Neural cell (in vitro differentiated cells): ENCODE measurements around the gene RAVER2. TPM values are rescaled to one million over a fixed set of nuclear protein-coding genes. Genes with fewer than 3 reads are reported as not detected.

ENCODE experiments used
- H2AFZ ChIP-seq: fragments of 200-600, 300-800 bp; sonication (generic), shearing (Covaris generic); 2 replicates; pipeline ENCODE4 v1.6.0; 2014; ENCODE audit warnings: low read depth, mild to moderate bottlenecking, antibody characterized with exemption, low read length, moderate library complexity
- H3F3A ChIP-seq: fragments of 200-600 bp; shearing (Covaris generic); 2 replicates; pipeline ENCODE4 v1.6.1; 2016; ENCODE audit warnings: mild to moderate bottlenecking, moderate library complexity, mixed read lengths, antibody characterized with exemption, low read length; ENCODE audit not compliant: insufficient read depth, poor library complexity, severe bottlenecking
- H3K27ac ChIP-seq: fragments of 200-600, 300-800 bp; sonication (generic), shearing (Covaris generic); 2 replicates; pipeline ENCODE4 v1.5.1; 2014; ENCODE audit warnings: mild to moderate bottlenecking, low read length, moderate library complexity
- H3K27me3 ChIP-seq: fragments of 300-800, 200-600 bp; sonication (generic), shearing (Covaris generic); 2 replicates; pipeline ENCODE4 v1.6.0; 2014; ENCODE audit warnings: mild to moderate bottlenecking, low read depth, low read length, moderate library complexity; ENCODE audit not compliant: insufficient read depth
- H3K36me3 ChIP-seq: fragments of 300-800, 200-600 bp; sonication (generic), shearing (Covaris generic); 2 replicates; pipeline ENCODE4 v1.5.1; 2014; ENCODE audit warnings: mild to moderate bottlenecking, antibody characterized with exemption, low read length, moderate library complexity; ENCODE audit not compliant: insufficient read depth
- H3K4me2 ChIP-seq: fragments of 300-800, 200-600 bp; sonication (generic), shearing (Covaris generic); 2 replicates; pipeline ENCODE4 v1.6.0; 2014; ENCODE audit warnings: mild to moderate bottlenecking, low read length
- H3K4me3 ChIP-seq: fragments of 300-800, 200-600 bp; sonication (generic), shearing (Covaris generic); 2 replicates; pipeline ENCODE4 v1.5.1; 2014; ENCODE audit warnings: mild to moderate bottlenecking, low read length, moderate library complexity
- H3K79me2 ChIP-seq: fragments of 200-600 bp; shearing (Covaris generic); replicated peaks from 2 replicates; pipeline ENCODE4 v1.6.0; 2014; ENCODE audit warnings: mild to moderate bottlenecking, low read length, moderate library complexity; ENCODE audit not compliant: insufficient read depth
- H3K9ac ChIP-seq: fragments of 300-800, 200-600 bp; sonication (generic), shearing (Covaris generic); 2 replicates; pipeline ENCODE4 v1.6.1; 2016; ENCODE audit warnings: mild to moderate bottlenecking, low read length, mixed read lengths
- H3K9me2 ChIP-seq: fragments of 200-600 bp; shearing (Covaris generic); 2 replicates; pipeline ENCODE4 v1.6.1; 2016; ENCODE audit warnings: mild to moderate bottlenecking, low read length, mixed read lengths; ENCODE audit not compliant: insufficient read depth
- H3K9me3 ChIP-seq: fragments of 200-600, 300-800 bp; sonication (generic), shearing (Covaris generic); 2 replicates; pipeline ENCODE4 v1.6.1; 2016; ENCODE audit warnings: mild to moderate bottlenecking, mixed run types, low read length, moderate library complexity, mixed read lengths
- H4K20me1 ChIP-seq: fragments of 200-600 bp; shearing (Covaris generic); 2 replicates; pipeline ENCODE4 v1.6.1; 2016; ENCODE audit warnings: mild to moderate bottlenecking, mixed run types; ENCODE audit not compliant: insufficient read depth
- EP300 ChIP-seq: fragments of 450-650 bp; conservative IDR thresholded peaks from 2 replicates; pipeline ENCODE4 v1.6.1; 2014; ENCODE audit warnings: antibody characterized with exemption, mild to moderate bottlenecking, moderate library complexity; ENCODE audit not compliant: poor library complexity, severe bottlenecking
- EZH2 ChIP-seq: fragments of 200-600, 300-800 bp; shearing (Covaris generic), sonication (generic); IDR thresholded peaks from 2 replicates; pipeline ENCODE4 v1.6.1; 2014; ENCODE audit warnings: antibody characterized with exemption, low read length, borderline replicate concordance, mild to moderate bottlenecking; ENCODE audit not compliant: insufficient read depth, poor library complexity, severe bottlenecking
- MXI1 ChIP-seq: fragments of 450-650 bp; conservative IDR thresholded peaks from 2 replicates; pipeline ENCODE4 v1.6.1; 2014; ENCODE audit warnings: antibody characterized with exemption, mild to moderate bottlenecking; ENCODE audit not compliant: poor library complexity, severe bottlenecking
- POLR2AphosphoS5 ChIP-seq: IDR thresholded peaks from 2 replicates; pipeline ENCODE4 v1.6.1; 2012
- RAD21 ChIP-seq: fragments of 450-650 bp; conservative IDR thresholded peaks from 2 replicates; pipeline ENCODE4 v1.6.1; 2014; ENCODE audit warnings: antibody characterized with exemption, mild to moderate bottlenecking, moderate library complexity
- SMC3 ChIP-seq: fragments of 450-650 bp; conservative IDR thresholded peaks from 2 replicates; pipeline ENCODE4 v1.6.1; 2014; ENCODE audit warnings: antibody characterized with exemption, mild to moderate bottlenecking, moderate library complexity; ENCODE audit not compliant: poor library complexity
- TAF1 ChIP-seq: IDR thresholded peaks from 2 replicates; pipeline ENCODE4 v1.6.1; 2012; ENCODE audit warnings: low read depth
- polyA plus RNA-seq: library from polyadenylated mRNA; depleted of rRNA; stranded (reverse); fragments of >200 nt; gene quantifications from 2 replicates; pipeline ENCODE4 v1.2.3, GENCODE V29; 2014
- TF ChIP-seq, protein P1 (sequence below): fragments of 450-650 bp; IDR thresholded peaks from 2 replicates; pipeline ENCODE4 v1.5.1; 2014; ENCODE audit warnings: antibody characterized with exemption, mild to moderate bottlenecking, moderate library complexity; ENCODE audit not compliant: poor library complexity, severe bottlenecking
- TF ChIP-seq, protein P2 (sequence below): IDR thresholded peaks from 2 replicates; pipeline ENCODE4 v1.6.1; 2012; ENCODE audit warnings: borderline replicate concordance

Gene RAVER2
- polyA plus RNA-seq, 1 donor from 2014 or later = 8.1 TPM

DNA sequence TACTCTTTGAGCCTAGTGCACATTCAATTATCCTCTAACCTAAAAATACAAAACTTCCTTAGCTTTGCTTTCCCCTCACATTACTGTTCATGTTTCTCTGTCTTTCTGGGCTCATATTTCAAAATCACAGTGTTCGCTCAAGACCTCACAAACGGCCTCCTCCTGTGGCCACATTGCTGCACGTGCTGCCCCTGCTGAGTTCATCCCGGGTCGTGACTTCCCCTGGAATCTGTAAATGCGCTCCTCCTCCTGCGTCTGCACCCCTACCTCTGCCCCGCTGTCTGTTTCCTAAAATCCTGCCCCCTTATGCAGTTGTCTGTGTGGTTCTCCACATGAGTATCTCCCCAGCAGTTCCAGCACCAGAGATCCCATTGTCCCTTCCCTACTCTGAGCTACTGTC lies 45.5 kb upstream of the RAVER2 start:
- Histone ChIP-seq H3K4me3 (no peak overlapping the region), H3K9me2 (no peaks in the 10 kb centered on the region), H3K9me3 (no peaks in the 10 kb centered on the region), H3K4me2 (no peak overlapping the region), H4K20me1 (no peaks in the 10 kb centered on the region), H2AFZ (no peak overlapping the region), H3K27ac (no peak overlapping the region), H3F3A (no peaks in the 10 kb centered on the region), H3K9ac (no peak overlapping the region), H3K36me3 (no peaks in the 10 kb centered on the region), H3K79me2 (no peaks in the 10 kb centered on the region), H3K27me3 (no peaks in the 10 kb centered on the region)
- TF ChIP-seq, protein P1, sequence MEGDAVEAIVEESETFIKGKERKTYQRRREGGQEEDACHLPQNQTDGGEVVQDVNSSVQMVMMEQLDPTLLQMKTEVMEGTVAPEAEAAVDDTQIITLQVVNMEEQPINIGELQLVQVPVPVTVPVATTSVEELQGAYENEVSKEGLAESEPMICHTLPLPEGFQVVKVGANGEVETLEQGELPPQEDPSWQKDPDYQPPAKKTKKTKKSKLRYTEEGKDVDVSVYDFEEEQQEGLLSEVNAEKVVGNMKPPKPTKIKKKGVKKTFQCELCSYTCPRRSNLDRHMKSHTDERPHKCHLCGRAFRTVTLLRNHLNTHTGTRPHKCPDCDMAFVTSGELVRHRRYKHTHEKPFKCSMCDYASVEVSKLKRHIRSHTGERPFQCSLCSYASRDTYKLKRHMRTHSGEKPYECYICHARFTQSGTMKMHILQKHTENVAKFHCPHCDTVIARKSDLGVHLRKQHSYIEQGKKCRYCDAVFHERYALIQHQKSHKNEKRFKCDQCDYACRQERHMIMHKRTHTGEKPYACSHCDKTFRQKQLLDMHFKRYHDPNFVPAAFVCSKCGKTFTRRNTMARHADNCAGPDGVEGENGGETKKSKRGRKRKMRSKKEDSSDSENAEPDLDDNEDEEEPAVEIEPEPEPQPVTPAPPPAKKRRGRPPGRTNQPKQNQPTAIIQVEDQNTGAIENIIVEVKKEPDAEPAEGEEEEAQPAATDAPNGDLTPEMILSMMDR = no peak
- TF ChIP-seq RAD21 (no peak), TAF1 (no peak), EZH2 (no peak), SMC3 (no peak), MXI1 (no peak), EP300 (no peak)

- no peak overlapping the region for H3K4me3 ChIP-seq
- H2AFZ ChIP-seq = no peak overlapping the region
- no peaks in the 10 kb centered on the region for H3K79me2 ChIP-seq
- no peak overlapping the region for H3K4me2 ChIP-seq
- no peaks in the 10 kb centered on the region for H3K9me2 ChIP-seq
- TF ChIP-seq POLR2AphosphoS5 (no peak), MXI1 (no peak), EZH2 (no peak), SMC3 (no peak), TAF1 (no peak), EP300 (no peak), RAD21 (no peak)
- TF ChIP-seq, protein P2, sequence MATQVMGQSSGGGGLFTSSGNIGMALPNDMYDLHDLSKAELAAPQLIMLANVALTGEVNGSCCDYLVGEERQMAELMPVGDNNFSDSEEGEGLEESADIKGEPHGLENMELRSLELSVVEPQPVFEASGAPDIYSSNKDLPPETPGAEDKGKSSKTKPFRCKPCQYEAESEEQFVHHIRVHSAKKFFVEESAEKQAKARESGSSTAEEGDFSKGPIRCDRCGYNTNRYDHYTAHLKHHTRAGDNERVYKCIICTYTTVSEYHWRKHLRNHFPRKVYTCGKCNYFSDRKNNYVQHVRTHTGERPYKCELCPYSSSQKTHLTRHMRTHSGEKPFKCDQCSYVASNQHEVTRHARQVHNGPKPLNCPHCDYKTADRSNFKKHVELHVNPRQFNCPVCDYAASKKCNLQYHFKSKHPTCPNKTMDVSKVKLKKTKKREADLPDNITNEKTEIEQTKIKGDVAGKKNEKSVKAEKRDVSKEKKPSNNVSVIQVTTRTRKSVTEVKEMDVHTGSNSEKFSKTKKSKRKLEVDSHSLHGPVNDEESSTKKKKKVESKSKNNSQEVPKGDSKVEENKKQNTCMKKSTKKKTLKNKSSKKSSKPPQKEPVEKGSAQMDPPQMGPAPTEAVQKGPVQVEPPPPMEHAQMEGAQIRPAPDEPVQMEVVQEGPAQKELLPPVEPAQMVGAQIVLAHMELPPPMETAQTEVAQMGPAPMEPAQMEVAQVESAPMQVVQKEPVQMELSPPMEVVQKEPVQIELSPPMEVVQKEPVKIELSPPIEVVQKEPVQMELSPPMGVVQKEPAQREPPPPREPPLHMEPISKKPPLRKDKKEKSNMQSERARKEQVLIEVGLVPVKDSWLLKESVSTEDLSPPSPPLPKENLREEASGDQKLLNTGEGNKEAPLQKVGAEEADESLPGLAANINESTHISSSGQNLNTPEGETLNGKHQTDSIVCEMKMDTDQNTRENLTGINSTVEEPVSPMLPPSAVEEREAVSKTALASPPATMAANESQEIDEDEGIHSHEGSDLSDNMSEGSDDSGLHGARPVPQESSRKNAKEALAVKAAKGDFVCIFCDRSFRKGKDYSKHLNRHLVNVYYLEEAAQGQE = no peak
- TF ChIP-seq, protein P1 = no peak
- no peak overlapping the region for H3K27ac ChIP-seq
- H3K9ac ChIP-seq = no peak overlapping the region
- H3K9me3 ChIP-seq = no peaks in the 10 kb centered on the region
- H3F3A ChIP-seq = no peaks in the 10 kb centered on the region
- H3K27me3 ChIP-seq = no peaks in the 10 kb centered on the region
- no peaks in the 10 kb centered on the region for H4K20me1 ChIP-seq
- H3K36me3 ChIP-seq = no peaks in the 10 kb centered on the region
Observed at GRCh38 chr1:64701071-64701470, 43.8 kb upstream of the RAVER2 start.
